ENCODE measurements around the gene EIF4E3. TPM values are rescaled to one million over a fixed set of nuclear protein-coding genes. Genes with fewer than 3 reads are reported as not detected.

EIF4E3 gene
- total and polyA plus RNA-seq, 12 donors = 2.3 to 16.1 (median 10.6) TPM

DNA sequence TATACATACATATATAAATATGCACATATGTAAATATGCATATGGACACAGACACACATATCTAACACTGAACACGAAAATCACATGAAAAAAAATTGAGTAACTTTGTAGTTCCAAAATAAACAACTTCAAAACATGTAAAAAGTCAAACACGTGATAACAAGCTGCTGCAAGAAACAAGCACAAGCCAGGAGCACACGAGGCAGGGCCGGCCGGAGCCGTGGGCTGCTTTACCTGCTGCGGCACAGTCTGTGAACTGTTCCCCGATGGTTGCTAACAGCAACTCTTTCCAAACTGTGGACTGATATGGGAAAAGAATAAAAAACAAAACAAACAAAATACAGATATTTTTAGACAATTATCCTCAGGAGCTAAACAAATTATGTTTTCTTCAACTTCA lies 31.6 kb downstream of the EIF4E3 start:
- WGBS, 4 donors = 74 to 84% (median 80%) methylated on average over 8 of the region's 8 CpGs
- intact Hi-C loops (cut with DNase I) = no loop called here
- Histone ChIP-seq H3K4me1 (replicated peaks in 1 of 2) (peaks cover 7 to 35% of the 10 kb centered on the region in 2 donors), H3K27me3 (no peaks in the 10 kb centered on the region), H3K27ac (no peak overlapping the region), H3K9me3 (replicated peaks in 1 of 3) (no peaks in the 10 kb centered on the region), H3K36me3 (replicated peaks in 1 of 2) (no peaks in the 10 kb centered on the region), H3K4me3 (no peak overlapping the region)
- TF ChIP-seq POLR2A (IDR thresholded peaks at IDR 0.05) = no peak
- TF ChIP-seq, protein P1, sequence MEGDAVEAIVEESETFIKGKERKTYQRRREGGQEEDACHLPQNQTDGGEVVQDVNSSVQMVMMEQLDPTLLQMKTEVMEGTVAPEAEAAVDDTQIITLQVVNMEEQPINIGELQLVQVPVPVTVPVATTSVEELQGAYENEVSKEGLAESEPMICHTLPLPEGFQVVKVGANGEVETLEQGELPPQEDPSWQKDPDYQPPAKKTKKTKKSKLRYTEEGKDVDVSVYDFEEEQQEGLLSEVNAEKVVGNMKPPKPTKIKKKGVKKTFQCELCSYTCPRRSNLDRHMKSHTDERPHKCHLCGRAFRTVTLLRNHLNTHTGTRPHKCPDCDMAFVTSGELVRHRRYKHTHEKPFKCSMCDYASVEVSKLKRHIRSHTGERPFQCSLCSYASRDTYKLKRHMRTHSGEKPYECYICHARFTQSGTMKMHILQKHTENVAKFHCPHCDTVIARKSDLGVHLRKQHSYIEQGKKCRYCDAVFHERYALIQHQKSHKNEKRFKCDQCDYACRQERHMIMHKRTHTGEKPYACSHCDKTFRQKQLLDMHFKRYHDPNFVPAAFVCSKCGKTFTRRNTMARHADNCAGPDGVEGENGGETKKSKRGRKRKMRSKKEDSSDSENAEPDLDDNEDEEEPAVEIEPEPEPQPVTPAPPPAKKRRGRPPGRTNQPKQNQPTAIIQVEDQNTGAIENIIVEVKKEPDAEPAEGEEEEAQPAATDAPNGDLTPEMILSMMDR (IDR thresholded peaks at IDR 0.05) = no peak
- DNase-seq = no peak

- Histone ChIP-seq H3K9me3 (replicated peaks in 1 of 3) (no peaks in the 10 kb centered on the region), H3K4me3 (no peak overlapping the region), H3K36me3 (replicated peaks in 1 of 2) (no peaks in the 10 kb centered on the region), H3K4me1 (replicated peaks in 1 of 2) (peaks cover 21 to 43% of the 10 kb centered on the region in 2 donors), H3K27ac (no peak overlapping the region), H3K27me3 (no peaks in the 10 kb centered on the region)
- no peak for DNase-seq
- TF ChIP-seq POLR2A (IDR thresholded peaks at IDR 0.05) = no peak
- TF ChIP-seq, protein P1 (IDR thresholded peaks at IDR 0.05) = no peak
- 86 to 98% (median 92%) methylated on average over 1 of the region's 1 CpG for WGBS, 4 donors
- intact Hi-C loops (cut with DNase I) = no loop called here
These were observed 33.1 kb downstream of the EIF4E3 start for GRCh38 chr3:71692139-71692538.

DNA sequence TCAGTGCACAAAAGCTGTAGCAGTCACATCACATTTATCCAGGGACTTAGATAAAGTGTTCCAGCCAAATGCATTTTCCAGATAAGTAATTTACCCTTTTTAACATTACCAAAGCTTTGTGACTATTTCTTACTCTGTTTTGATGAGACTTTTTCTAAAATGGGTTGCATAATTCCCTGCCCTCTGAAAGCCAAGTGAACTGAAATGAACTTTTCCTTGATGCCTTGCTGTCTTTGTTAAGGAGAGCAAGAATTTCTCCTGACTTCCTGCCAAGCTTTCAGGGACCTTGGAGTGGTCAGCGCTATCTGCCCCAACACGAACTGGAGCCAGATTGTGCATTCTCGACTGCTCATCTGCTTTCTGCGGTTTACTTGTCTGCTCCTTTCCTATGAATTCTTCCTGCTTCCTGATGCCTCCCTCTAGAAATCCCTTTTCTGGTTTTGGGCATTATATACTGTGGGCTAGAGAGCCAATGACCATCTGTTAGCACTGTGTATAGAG lies 34.8 kb downstream of the EIF4E3 start:
- intact Hi-C loops (cut with DNase I) = no loop called here
- H3K4me1 ChIP-seq (replicated peaks in 1 of 2) = peaks cover 21 to 43% of the 10 kb centered on the region in 2 donors
- peak; percentile 38 to 89 (median 77) for DNase-seq
- no peaks in the 10 kb centered on the region for H3K27me3 ChIP-seq
- 19 to 25% (median 22%) methylated on average over 4 of the region's 4 CpGs for WGBS, 4 donors
- no peaks in the 10 kb centered on the region for H3K9me3 ChIP-seq (replicated peaks in 1 of 3)
- H3K4me3 ChIP-seq = no peak overlapping the region
- H3K27ac ChIP-seq = peak overlapping the region in 4 of 5 donors; percentile 6 to 42 (median 18)
- H3K36me3 ChIP-seq (replicated peaks in 1 of 2) = no peaks in the 10 kb centered on the region
- peak in 1 of 2 donors; percentile 21 for TF ChIP-seq POLR2A (IDR thresholded peaks at IDR 0.05)
- TF ChIP-seq, protein P1 (IDR thresholded peaks at IDR 0.05) = no peak

- whole genome bisulfite sequencing, 4 donors = 87 to 95% (median 92%) methylated on average over 3 of the region's 3 CpGs
- peaks cover 27 to 44% of the 10 kb centered on the region in 2 donors for H3K4me1 ChIP-seq (replicated peaks in 1 of 2)
- DNase-seq = no peak
- no peak overlapping the region for H3K4me3 ChIP-seq
- H3K27me3 ChIP-seq = no peaks in the 10 kb centered on the region
- H3K27ac ChIP-seq = no peak overlapping the region
- intact Hi-C loops (cut with DNase I) = no loop called here
- TF ChIP-seq, protein P1 (IDR thresholded peaks at IDR 0.05) = no peak
- TF ChIP-seq POLR2A (IDR thresholded peaks at IDR 0.05) = no peak
- H3K36me3 ChIP-seq (replicated peaks in 1 of 2) = no peaks in the 10 kb centered on the region
- no peaks in the 10 kb centered on the region for H3K9me3 ChIP-seq (replicated peaks in 1 of 3)
These were observed 35.9 kb downstream of the EIF4E3 start for GRCh38 chr3:71689291-71689690.
